GM21515 (cell line): Measurements from ENCODE around the gene LGR4.

Source experiments
- ATAC-seq: cut with Tn5 transposase; IDR thresholded peaks from one replicate; pipeline ENCODE4 v1.9.1; 2021; ENCODE audit not compliant: unreplicated experiment

LGR4 gene

DNA sequence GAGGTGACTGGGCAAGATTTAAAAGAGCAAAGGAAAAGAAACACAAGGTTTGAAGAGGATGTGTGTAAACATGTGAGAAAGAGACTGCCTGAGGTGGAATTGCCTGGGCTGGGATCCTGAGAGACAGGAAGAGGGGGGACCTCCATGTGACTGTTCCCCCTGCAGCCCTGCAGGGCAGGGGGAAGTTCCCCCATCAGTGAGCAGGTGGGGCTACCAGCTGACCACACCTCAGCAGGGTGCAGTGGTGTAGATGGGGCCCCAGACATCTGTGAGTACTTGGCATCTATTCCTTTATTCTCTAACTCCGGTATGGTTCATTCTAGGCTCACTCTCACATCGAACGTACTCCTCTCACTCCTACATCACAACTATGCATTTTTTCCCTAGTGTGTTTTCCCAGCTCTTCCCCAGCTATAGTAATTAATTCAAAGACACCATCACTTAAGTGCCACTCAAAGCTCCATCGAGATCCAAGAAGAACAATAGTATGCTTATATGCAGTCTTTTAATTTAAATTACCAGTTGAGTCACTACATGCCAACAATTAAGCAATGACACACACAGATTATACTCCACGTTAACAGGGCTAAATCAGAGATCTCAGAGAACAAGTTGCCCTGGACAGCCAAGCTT is 42.7 kb downstream of the LGR4 start:
- ATAC-seq = no peak

DNA sequence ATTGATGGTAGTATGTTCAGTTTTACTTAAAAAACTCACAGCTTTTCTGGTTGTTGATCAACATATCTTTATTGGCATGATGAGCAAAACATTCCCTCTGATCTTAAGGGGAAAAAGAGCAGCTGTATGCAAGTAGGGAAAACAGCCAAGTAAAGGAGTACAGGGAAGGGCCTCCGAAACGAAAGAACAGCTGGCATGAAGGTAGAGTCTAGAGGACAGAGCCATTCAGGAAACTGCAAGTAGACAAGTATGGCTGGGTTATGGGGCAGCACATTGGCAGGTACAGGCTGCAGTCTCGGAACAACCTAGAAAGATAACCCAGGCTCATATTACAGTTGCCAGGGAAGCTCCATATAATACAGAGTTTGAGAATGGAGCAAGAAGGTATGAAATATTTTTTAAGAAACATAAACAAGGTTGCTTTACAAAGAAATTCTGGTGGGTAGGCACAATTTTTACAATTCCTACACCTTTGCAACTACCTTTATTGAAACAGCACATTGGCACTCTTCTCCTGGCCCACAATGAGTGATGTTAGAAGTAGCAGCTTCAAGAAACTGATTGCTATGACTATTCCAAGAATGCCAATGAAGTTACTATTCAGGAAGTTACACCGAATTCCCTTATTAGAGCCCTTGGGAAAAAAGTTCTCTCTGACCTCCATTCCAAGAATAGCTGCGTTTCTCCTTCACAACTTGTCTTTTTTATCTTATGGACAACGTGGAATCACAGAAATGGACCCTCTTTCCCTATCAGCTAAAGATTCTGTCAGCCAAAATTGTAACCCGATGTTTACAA is 45.2 kb downstream of the LGR4 start:
- ATAC-seq = no peak

DNA sequence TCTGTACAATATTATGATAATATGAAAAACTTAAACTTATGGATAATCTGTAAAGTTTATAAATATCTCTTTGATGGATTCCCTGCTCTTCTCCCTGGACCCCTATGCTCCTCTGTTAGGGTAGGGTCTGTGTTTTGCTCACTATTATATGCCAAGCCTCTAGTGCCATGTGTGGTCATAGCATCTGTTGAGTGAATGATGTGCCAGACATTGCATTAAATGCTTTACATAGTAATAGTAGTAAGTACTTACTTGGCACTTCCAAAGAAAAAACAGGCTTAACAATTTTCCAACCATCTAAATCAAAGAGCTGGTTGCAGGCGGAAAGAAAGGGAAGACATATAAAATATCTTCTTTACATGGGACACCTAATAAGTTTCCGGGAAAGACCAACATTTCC is 46.8 kb downstream of the LGR4 start:
- ATAC-seq = no peak

DNA sequence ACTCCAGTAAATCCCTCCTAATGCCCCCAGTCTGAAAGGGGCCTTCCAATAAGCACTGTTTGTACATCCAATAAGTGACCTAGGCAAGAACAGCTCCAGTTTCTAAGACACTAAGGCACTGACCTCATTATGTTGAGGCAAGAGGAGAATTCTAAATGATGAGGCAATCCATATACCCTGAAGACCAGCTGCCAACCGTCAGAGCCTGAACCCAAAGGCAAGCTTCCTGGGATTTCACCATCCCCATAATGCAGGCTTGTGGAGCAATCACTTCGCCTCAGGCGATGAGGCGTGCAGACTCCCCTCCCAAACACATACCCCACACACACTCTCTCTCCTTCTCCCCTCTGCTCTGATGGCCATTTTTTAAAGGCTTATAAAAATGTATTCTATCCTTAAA is 49.5 kb downstream of the LGR4 start:
- no peak for ATAC-seq

DNA sequence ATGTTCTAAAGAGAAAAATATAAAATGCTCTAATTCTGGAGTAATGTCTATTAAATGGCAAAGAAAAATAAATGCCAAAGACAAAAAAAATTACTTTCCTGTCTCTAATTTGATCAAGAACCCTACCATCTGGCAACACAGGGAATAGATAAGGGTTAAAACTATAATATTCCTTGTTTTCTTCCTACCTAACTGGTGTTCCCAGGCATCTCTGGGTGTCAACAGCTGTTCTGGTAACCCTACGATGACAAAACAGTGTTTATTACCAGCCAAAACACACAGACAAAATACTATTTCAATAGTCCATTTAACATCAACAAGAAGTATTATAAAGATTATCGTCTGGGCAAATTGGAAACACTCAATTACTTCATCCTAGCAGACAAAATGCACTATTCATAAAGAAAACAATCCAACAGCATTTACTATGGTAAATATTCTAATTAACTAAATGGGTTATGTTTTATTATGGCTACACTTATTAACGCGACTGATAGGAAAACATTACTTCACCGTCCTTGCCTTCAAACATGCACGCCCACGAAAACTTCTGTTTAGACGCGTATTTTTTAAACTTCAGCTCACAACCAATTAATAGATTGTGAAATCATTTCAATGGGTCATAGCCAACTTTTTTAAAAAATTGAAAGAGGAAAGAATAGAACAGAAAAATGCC is 50.6 kb downstream of the LGR4 start:
- no peak for ATAC-seq

DNA sequence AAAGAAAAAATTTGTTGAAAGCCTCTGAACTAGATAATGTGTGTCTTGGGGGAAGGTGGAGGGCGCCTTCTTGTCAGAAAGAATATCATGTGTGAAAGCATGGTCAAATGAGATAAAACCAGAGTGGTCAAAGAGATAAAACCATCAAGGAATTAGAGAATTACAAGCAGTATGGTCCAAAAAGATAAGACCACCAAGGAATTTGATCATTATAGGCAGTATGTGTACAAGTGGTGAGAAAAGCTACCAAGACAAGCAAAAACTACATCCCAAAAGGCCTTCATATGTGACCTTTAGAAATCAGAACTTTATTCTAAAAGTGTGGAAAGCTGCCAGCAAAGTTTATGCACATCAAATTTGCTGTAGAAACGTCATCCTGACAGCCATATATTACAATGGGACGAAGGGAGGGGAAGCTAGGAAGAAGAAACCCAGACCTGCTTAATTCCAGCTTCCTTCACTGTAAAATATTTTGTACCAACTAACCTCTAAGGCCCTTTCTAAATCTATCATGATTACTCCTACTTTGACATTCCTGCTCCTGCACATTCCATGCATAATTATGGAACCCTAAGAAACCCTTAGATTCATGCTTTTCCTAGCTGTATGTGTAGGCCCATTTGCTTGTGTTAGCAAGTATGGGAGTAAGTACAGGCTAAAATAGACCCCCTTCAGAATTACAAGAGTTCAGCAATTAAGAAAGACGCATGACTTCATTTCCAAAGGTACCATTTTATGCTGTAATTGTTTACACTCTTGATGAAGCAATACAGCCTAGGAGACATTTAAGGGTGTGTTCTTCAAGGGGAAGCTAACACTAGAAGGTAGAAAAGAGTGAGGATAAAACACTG is 51.6 kb downstream of the LGR4 start:
- ATAC-seq = no peak

DNA sequence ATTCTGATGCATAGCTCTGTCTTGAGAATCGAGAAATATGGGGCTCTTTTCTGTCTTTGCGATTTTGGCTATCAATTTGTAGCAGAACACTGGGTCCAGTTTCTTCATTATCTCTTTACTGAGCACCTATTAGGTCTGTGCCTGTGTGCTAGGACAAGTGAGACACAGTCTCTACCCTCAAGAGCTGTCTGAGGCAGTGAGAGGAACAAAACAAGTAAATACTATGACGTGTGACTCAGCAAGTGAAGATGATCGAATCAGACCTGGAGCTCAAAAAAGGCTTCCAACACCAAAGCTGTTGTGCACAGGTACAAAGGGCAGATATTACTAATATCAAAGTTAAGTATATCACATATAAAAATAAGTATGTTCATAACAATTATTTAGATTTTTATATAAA is 52.4 kb downstream of the LGR4 start:
- ATAC-seq = no peak

DNA sequence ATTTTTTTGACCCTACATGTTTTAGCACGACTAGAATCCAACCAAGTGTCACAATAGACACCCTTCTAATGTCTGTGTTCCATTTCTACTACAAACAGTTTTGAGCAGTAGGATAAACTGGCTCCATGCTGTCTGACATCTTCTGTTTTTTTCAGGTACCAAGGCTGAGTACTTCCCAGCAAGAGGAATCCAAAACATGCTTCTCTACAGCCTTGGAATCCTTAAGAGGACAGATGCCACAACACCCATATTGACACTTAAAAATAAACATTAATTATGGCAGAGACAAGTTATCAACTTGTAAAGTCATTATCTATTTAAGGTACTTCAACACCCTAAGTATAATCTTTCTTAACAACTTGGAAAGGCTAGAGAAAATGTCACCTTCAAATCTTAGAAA is 54.2 kb downstream of the LGR4 start:
- ATAC-seq = no peak

DNA sequence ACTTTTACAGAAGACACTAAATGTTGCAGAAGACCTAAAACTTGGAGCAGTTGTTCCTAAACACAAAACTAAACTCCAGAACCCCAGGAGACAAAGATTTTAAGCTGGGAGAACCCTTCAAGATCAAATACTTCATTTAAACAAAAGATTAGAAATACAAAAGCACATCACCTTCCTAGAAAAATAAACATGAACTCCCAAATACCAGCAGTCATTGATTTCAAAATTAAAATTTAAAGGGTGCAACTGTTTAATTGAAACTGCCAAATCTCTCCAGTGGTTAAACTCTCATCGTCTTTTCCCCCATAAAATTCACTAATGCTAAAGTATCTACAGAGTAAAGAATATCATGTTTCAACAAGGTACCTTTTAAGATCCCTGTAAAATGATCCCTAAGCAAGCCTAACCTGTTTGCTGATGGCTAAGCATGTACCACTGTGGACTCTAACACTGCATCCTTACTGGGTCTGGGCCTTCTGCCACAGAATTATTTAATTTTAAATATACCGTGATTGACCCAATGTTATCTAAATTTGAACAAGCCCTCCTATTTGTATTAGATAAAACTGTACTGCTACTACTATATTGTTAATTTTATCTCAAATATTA is 55.9 kb downstream of the LGR4 start:
- no peak for ATAC-seq

DNA sequence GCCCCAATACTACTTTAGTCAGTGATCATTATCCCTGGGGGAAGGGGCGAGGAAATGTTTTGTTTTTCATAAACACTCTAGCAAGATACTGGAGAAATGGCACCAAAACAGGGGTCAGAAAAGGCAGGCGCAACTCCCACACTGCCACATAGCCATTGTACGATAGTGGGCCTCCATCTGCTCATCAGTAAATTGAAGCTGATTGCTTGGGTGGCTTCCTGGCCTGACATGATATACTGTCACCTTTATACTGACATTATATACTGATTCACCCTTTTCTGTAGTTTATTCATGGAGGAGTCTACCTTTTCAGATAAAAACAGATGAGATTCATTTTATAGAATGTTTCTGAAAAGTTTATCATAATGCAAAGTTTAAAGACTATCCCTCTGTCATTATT is 57.9 kb downstream of the LGR4 start:
- ATAC-seq = no peak

DNA sequence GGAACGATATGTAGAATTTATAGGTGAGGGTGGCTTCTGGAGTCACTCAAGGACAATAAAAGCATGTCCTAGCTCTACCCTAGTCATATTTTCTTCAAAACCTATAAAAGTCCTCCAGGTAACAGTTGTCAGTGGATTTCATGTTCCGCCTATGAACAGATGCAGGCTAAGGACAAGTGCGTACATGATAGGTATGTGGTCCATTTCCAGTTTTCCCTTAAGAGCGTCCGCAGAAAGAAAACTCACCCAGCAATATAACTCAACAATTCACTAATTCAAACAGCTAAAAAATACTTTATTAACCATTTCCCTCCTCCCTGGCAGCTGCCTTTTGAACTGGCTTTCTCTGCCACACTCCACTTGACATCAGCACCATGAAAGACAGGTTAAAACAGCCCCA is 59.4 kb downstream of the LGR4 start:
- no peak for ATAC-seq

DNA sequence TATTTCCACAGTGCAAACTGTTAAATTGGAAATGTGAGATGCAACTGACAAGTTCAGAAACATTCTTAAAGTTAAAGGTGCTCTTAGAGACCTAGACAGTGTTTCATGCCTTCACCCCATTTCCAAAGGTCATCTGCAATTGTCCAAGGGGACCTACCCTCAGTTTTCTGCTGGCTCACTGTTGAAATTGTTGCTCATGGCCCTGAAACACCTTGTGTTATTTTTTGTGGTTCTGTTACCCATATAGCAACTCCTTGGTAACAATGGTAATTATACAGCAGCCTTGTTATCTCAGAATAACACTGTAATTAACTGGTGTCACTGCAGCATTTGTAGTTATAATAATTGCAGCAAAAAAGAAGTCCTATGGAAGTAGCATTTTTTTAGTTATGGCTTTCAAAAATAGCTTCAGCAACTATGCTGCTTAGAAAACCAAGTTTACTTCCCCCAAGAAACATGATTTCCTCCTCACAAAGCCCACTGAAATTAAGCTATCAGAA is 60.3 kb downstream of the LGR4 start:
- ATAC-seq = no peak

DNA sequence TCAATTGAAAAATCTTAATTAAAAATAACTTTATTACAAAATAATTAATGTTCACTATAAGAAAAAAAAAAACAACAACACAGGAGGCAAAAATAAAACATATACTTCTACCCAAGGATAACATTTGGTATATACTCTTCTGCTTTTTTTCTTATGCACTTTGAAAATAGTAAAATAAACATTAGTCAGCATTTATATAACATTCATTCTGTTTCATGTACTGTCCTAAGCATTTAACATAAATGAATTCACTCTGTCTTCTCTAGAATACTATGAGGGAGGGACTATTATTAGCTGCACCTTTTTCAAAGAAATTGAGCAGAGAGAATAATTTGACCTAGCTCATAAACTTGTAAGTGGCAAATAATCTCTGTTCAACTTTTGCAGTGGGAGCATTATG is 61.3 kb downstream of the LGR4 start:
- no peak for ATAC-seq

DNA sequence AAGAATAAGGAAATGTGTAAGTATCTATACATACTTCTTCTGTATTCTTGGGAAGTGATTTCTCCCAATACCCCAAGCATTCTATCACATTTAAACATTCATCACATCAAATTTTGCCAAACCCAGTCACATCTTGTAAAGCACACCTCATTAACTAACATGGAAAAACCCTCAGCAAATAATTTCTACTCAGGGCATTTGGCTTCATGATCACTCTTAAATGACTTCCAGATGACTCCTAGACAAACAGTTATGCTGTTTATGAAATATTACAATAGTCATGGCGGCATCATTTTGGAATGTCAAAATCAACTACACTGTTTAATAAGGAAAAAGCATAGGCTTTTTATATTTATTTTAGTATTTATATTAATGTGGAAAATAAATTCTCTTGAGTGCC is 62.3 kb downstream of the LGR4 start:
- no peak for ATAC-seq

DNA sequence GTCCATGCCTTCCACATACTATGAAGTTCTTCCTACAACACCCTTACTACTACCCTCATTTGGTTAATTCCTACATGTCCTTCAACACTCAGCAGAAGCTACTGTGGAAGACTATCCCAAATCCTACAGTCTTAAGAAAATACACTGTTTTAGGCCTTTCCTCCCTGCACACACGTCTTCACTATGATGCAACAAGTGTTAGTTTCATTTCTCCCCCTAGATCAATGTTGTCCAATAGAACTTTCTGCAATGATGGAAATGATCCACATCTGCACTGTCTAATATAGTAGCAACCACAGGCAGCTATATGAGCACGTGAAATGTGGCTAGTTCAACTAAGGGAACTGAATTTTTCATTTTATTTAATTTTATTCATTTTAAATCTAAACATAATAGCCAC is 62.8 kb downstream of the LGR4 start:
- ATAC-seq = no peak

DNA sequence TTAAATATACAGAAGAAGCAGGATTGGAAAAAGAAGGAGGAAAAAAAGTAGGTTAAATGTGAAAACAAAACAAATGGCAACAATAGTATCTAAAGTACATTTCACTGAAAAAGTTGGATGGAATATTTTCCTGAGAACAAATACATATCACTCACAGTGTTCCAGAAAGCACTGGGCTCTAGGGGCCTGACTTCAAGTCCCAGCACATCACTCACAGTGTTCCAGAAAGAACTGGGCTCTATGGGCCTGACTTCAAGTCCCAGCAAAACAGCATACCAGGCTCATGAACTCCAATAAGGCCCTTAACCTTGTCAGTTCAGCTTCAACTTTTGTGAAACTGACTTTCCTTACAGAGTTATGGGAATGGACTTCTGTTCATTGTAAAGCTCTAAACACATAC is 63.5 kb downstream of the LGR4 start:
- ATAC-seq = no peak

DNA sequence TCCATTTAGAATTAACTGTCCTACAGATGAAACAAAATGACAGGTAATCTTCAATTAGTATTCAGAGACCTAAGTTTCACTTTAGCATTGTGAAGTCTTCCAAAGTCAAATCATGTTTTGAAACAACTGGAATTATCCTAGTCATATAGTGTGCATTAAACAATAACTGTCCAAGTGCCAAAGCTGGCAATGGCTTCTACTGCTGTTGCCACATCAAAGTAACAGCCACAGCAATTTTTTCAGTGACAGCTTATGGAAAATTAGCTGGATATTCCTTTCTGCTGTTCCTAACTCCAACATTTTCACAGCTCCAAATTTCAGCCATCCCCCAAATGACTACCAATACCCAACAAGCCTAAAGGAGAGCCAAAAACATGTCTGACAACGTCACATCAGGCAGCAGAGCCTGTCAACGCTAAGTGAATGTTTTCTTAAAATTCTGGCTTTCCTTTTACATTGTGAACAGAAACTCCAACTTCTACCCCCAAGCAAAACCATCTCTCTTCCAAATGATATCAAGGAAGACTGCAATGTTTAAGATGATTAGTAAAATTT is 64.3 kb downstream of the LGR4 start:
- ATAC-seq = no peak

DNA sequence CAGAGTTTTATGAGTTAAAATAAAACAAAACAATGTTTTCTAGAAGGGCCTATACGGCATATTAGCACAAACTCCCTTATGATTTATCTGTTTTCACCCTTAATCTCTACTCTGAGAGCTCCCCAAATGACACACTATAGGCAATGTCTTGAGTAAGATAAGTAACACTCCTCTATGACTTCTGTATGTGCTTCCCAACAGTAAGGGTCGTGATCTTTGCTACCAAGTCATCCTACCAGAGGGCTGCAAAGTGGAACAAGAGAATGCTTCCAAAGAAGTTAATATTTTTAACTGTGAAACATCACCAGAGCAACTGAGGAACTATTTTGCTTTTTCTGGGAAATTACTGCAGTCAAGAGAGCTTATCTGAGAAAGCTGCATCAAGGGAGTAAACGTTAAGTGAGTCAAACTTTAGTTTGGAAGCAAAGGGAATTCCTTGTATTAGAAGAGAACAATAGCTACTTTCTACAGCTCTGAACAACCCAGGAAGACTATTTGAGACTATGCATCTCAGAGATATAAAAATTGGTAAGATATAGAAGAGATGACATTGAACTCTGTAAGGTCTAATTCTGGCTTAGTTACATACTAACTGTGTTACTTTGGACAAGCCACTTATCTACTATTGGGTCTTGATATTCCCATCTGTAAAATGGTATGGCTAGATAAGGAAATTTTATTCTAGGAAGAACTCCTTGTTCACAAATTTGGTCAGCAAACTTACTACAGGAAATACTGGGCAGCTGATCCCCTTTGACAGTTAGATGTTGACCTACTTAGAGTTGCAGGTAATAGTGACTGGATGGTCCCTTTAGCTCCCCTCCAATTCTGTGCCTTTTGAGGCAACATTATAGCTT is 65.9 kb downstream of the LGR4 start:
- ATAC-seq = no peak

DNA sequence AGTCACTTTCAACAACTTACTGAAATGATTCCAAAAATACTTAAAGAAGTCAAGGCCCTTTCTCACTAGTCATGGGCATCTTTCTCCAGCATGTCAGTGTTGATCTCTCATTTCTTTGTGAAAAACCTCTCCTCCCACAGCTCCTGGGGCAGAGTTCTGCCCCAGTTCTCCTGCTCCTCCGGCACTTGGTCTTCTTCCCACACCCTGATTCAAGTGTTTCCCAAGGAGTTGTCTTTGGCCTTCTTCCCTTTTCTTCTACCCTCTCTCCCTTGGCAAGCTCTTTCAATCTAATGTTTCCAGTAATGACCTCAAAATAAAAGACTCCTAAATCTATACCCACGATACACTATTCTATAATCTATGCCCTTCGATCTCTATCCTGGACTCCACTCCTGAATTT is 67.5 kb downstream of the LGR4 start:
- ATAC-seq = no peak

DNA sequence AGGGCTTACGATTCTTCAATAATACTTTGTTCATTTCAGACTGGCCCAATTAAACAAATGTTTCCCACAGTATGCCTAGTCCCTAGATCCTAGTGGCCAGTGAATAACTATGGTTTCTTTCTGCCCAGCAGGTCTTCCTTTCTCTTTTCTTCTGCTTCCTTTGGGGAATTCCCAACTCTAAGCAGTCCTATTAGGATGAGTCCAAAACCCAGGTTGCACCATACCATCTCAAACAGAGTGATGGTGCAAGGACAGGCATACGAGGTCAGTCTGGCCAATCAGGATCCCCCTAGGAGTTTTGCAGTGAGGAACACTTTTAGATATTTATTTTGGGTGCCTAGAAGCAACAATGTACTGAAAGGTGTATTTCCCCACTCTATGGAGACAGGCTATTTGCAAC is 68.2 kb downstream of the LGR4 start:
- no peak for ATAC-seq
